ENCODE data around the gene OR2A5.
A peak's percentile ranks its signal among the peaks of the same experiment; 100 is the strongest.

Gene OR2A5

DNA sequence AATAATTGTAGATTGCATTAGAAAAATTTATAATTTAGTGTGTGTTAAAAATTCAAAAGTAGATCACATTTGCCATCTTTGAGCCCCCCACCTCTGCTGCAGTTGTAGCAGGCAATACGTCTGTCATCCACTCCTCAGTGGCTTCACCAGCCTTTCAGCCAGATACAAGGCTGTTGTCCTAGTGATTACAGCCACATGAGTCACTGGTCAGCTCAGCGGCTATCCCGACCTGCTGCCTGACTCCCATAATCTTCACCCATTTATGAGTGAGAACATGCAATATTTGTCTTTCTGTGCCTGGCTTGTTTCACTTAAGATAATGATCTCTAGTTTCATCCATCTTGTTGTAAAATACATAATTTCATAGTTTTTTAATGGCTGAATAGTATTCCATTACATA lies 9.2 kb downstream of the OR2A5 start:
- no peaks in the 10 kb centered on the region for H3F3A ChIP-seq (ENCODE audit: insufficient read depth, low read length)
- no peak overlapping the region for H3K9ac ChIP-seq (ENCODE audit: low read length)
- H4K20me1 ChIP-seq (ENCODE audit: insufficient read depth, low read length), result no peaks in the 10 kb centered on the region
- H3K4me1 ChIP-seq (ENCODE audit: insufficient read depth, low read length, severe bottlenecking), result no peaks in the 10 kb centered on the region
- H3K36me3 ChIP-seq (ENCODE audit: insufficient read depth, low read length), result no peaks in the 10 kb centered on the region
- no peaks in the 10 kb centered on the region for H3K9me2 ChIP-seq (ENCODE audit: low read depth, low read length)
- H3K27me3 ChIP-seq (ENCODE audit: insufficient read depth, low read length), result no peaks in the 10 kb centered on the region
- H2AFZ ChIP-seq (ENCODE audit: low read length), result no peak overlapping the region
- H3K27ac ChIP-seq (ENCODE audit: low read depth, low read length, poor library complexity, severe bottlenecking), result no peak overlapping the region
- H3K79me2 ChIP-seq (ENCODE audit: insufficient read depth, low read length), result no peaks in the 10 kb centered on the region
- no peak overlapping the region for H3K4me2 ChIP-seq (ENCODE audit: low read length)
- TF ChIP-seq, protein P1, sequence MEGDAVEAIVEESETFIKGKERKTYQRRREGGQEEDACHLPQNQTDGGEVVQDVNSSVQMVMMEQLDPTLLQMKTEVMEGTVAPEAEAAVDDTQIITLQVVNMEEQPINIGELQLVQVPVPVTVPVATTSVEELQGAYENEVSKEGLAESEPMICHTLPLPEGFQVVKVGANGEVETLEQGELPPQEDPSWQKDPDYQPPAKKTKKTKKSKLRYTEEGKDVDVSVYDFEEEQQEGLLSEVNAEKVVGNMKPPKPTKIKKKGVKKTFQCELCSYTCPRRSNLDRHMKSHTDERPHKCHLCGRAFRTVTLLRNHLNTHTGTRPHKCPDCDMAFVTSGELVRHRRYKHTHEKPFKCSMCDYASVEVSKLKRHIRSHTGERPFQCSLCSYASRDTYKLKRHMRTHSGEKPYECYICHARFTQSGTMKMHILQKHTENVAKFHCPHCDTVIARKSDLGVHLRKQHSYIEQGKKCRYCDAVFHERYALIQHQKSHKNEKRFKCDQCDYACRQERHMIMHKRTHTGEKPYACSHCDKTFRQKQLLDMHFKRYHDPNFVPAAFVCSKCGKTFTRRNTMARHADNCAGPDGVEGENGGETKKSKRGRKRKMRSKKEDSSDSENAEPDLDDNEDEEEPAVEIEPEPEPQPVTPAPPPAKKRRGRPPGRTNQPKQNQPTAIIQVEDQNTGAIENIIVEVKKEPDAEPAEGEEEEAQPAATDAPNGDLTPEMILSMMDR (IDR thresholded peaks at IDR 0.05; ENCODE audit: low read length), result no peak
- no peak for TF ChIP-seq EZH2 (IDR thresholded peaks at IDR 0.05; ENCODE audit: borderline replicate concordance, low read length)
- no peaks in the 10 kb centered on the region for H3K9me3 ChIP-seq (ENCODE audit: low read length)
- no peak overlapping the region for H3K4me3 ChIP-seq (ENCODE audit: low read depth, low read length, poor library complexity, severe bottlenecking)

DNA sequence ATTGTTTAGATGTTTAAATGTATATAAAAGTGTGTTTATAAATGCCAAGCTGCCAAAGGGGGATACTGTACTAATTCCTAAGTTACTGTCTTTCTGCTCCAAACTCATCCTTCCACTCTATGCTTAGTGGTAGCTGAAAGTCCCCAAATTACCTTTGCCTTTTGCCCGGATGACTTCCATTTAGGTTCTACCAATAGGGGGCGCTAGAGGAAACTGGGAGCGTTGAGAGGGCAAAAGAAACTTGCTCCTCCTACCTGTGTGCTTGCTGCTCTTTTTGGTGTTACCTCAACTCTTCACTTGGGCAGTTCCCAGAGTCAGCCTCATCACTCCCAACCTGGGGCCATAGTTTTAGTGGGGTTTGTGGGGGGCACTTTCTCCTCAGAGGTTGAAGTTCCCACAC lies 15.0 kb downstream of the OR2A5 start:
- Histone ChIP-seq H2AFZ (ENCODE audit: low read length) (no peak overlapping the region), H3F3A (ENCODE audit: insufficient read depth, low read length) (no peaks in the 10 kb centered on the region), H3K79me2 (ENCODE audit: insufficient read depth, low read length) (no peaks in the 10 kb centered on the region), H3K9ac (ENCODE audit: low read length) (no peak overlapping the region), H3K9me2 (ENCODE audit: low read depth, low read length) (no peaks in the 10 kb centered on the region), H3K27ac (ENCODE audit: low read depth, low read length, poor library complexity, severe bottlenecking) (no peak overlapping the region), H4K20me1 (ENCODE audit: insufficient read depth, low read length) (no peaks in the 10 kb centered on the region), H3K9me3 (ENCODE audit: low read length) (no peaks in the 10 kb centered on the region), H3K36me3 (ENCODE audit: insufficient read depth, low read length) (no peaks in the 10 kb centered on the region), H3K27me3 (ENCODE audit: insufficient read depth, low read length) (no peaks in the 10 kb centered on the region), H3K4me3 (ENCODE audit: low read depth, low read length, poor library complexity, severe bottlenecking) (no peak overlapping the region), H3K4me2 (ENCODE audit: low read length) (no peak overlapping the region), H3K4me1 (ENCODE audit: insufficient read depth, low read length, severe bottlenecking) (no peaks in the 10 kb centered on the region)
- TF ChIP-seq, protein P1 (IDR thresholded peaks at IDR 0.05; ENCODE audit: low read length), result peak; percentile 67
- no peak for TF ChIP-seq EZH2 (IDR thresholded peaks at IDR 0.05; ENCODE audit: borderline replicate concordance, low read length)

DNA sequence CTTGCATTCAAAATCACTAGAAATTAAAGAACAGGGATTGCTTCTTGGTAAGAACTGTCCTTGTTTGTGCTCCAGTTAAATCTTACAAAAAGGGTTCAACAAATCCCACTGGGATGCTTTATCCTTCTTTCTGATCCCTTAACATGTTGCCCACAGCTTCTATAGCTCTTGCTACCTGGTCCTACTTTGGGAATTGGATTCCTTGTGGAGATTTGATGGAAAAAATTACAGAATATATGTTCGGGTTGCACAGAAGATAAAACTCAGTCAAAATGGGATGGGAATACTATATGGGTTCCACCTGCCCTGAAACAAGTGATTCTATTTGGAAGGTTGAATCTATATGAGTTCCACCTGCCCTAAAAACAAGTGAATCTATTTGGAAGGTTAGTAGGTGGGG lies 20.8 kb downstream of the OR2A5 start, which contains the start of gene OR2A25:
TSS of gene OR2A25 (plus strand) at position 301 of the 400 bp plus-strand sequence. CDS start 4,409 bp downstream, outside the sequence.
- no peaks in the 10 kb centered on the region for H3K9me2 ChIP-seq (ENCODE audit: low read depth, low read length)
- H3K4me2 ChIP-seq (ENCODE audit: low read length), result no peak within 1 kb of the TSS
- no peaks in the 10 kb centered on the region for H4K20me1 ChIP-seq (ENCODE audit: insufficient read depth, low read length)
- H3K9me3 ChIP-seq (ENCODE audit: low read length), result no peaks in the 10 kb centered on the region
- no peaks in the 10 kb centered on the region for H3F3A ChIP-seq (ENCODE audit: insufficient read depth, low read length)
- no peaks in the 10 kb centered on the region for H3K27me3 ChIP-seq (ENCODE audit: insufficient read depth, low read length)
- H3K79me2 ChIP-seq (ENCODE audit: insufficient read depth, low read length), result no peaks in the 10 kb centered on the region
- H2AFZ ChIP-seq (ENCODE audit: low read length), result no peak within 1 kb of the TSS
- H3K4me3 ChIP-seq (ENCODE audit: low read depth, low read length, poor library complexity, severe bottlenecking), result no peak within 1 kb of the TSS
- TF ChIP-seq, protein P1 (IDR thresholded peaks at IDR 0.05; ENCODE audit: low read length), result no peak
- no peak for TF ChIP-seq EZH2 (IDR thresholded peaks at IDR 0.05; ENCODE audit: borderline replicate concordance, low read length)
- no peaks in the 10 kb centered on the region for H3K36me3 ChIP-seq (ENCODE audit: insufficient read depth, low read length)
- no peaks in the 10 kb centered on the region for H3K4me1 ChIP-seq (ENCODE audit: insufficient read depth, low read length, severe bottlenecking)
- no peak within 1 kb of the TSS for H3K27ac ChIP-seq (ENCODE audit: low read depth, low read length, poor library complexity, severe bottlenecking)
- no peak within 1 kb of the TSS for H3K9ac ChIP-seq (ENCODE audit: low read length)

Data from OCI-LY1 (cell line).